ENCODE measurements around the gene TTLL13.

DNA sequence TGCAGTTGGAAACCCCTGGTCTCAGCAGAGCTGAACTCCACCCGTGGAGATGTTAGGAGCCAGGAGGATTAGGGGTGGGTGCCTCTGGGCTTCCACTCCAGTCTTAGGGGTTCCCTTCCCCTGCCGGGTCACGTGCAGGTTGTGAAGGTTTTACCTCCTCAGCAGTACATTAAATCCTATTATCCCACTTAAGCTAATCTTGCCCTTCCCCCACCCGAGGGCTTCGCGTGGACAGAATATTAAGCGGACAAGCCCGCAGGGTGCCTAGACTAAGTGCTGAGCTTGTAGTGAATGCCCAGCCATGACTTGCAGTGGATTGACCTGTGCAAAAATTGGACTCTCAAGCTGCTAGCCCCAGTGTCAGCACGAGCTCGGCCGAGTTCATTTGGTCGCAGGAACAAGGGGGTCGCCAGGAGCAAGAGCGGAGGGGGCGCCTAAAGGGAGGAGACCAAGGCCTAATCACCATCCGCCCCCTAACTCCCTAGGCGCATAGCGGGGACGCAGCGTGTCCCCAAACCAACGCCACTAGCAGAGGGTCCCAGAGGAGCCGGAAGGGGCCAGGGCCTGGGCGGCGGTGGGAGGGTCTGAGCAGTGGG, 48.7 kb upstream of the TTLL13 start:
- TF ChIP-seq, protein P1, sequence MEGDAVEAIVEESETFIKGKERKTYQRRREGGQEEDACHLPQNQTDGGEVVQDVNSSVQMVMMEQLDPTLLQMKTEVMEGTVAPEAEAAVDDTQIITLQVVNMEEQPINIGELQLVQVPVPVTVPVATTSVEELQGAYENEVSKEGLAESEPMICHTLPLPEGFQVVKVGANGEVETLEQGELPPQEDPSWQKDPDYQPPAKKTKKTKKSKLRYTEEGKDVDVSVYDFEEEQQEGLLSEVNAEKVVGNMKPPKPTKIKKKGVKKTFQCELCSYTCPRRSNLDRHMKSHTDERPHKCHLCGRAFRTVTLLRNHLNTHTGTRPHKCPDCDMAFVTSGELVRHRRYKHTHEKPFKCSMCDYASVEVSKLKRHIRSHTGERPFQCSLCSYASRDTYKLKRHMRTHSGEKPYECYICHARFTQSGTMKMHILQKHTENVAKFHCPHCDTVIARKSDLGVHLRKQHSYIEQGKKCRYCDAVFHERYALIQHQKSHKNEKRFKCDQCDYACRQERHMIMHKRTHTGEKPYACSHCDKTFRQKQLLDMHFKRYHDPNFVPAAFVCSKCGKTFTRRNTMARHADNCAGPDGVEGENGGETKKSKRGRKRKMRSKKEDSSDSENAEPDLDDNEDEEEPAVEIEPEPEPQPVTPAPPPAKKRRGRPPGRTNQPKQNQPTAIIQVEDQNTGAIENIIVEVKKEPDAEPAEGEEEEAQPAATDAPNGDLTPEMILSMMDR (conservative IDR thresholded peaks at IDR 0.05; ENCODE audit: low read depth, low read length), result no peak
- TF ChIP-seq, protein P2, sequence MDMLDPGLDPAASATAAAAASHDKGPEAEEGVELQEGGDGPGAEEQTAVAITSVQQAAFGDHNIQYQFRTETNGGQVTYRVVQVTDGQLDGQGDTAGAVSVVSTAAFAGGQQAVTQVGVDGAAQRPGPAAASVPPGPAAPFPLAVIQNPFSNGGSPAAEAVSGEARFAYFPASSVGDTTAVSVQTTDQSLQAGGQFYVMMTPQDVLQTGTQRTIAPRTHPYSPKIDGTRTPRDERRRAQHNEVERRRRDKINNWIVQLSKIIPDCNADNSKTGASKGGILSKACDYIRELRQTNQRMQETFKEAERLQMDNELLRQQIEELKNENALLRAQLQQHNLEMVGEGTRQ (IDR thresholded peaks at IDR 0.05; ENCODE audit: low read depth, low read length), result no peak
- TF ChIP-seq POLR2A (IDR thresholded peaks at IDR 0.05; ENCODE audit: low read depth, low read length), result no peak
- no peak for TF ChIP-seq FOS (IDR thresholded peaks at IDR 0.05; ENCODE audit: low read depth, low read length)
- TF ChIP-seq MXI1 (IDR thresholded peaks at IDR 0.05; ENCODE audit: borderline replicate concordance, low read depth, low read length), result no peak

Measured in IMR-90 (cell line).